Left lung (tissue), 14 donors: ENCODE data around the gene C14orf132. TPM values are rescaled to one million over a fixed set of nuclear protein-coding genes. Genes with fewer than 3 reads are reported as not detected.

ENCODE experiments used
- ATAC-seq: fragments of 200-7000 bp; cut with Tn5 transposase; one replicate; pipeline ENCODE4 v1.9.1; 2020; ENCODE audit warnings: moderate library complexity
- DNase-seq, 4 donors: peaks; one replicate each; pipeline ENCODE4 v3.0.0-alpha.2; 2013 to 2020
- H3K27ac ChIP-seq, 2 donors: fragments of 200-600 bp; sonication (generic) in 1 of 2; one replicate each; pipeline versions ENCODE4 v1.5.0 to v1.8.0; 2020 to 2021
- H3K27me3 ChIP-seq, 2 donors: fragments of 200-600 bp; sonication (generic) in 1 of 2; one replicate each; pipeline versions ENCODE4 v1.5.0 to v1.8.0; 2020 to 2021
- H3K36me3 ChIP-seq, 2 donors: fragments of 200-600 bp; sonication (generic) in 1 of 2; one replicate each; pipeline versions ENCODE4 v1.5.0 to v1.8.0; 2020 to 2021
- H3K4me1 ChIP-seq, 2 donors: fragments of 200-600 bp; one replicate each; pipeline ENCODE4 v1.8.0; 2021
- H3K4me3 ChIP-seq, 2 donors: fragments of 200-600 bp; sonication (generic) in 1 of 2; one replicate each; pipeline versions ENCODE4 v1.5.0 to v1.8.0; 2020 to 2021; ENCODE audit warnings: mild to moderate bottlenecking in 1 of 2
- H3K9me3 ChIP-seq, 2 donors: fragments of 200-600 bp; sonication (generic) in 1 of 2; one replicate each; pipeline versions ENCODE4 v1.5.0 to v1.8.0; 2020 to 2021
- intact Hi-C, 2 donors: fragments of 100-400 bp; cut with DNase I; formaldehyde crosslinking; loops; one replicate each; pipeline versions ENCODE4 v1.11.2 to v1.14.2; 2022
- long read RNA-seq, 12 donors: library from polyadenylated mRNA in 2 of 12; unstranded in 2 of 12; transcript quantifications; one replicate each; pipeline ENCODE4 v2.0.0 and lab custom pipeline, GENCODE V29; 2019 to 2026
- polyA plus RNA-seq, 6 donors: library from polyadenylated mRNA; unstranded; fragments of 120-200 nt; gene quantifications; one replicate each; pipeline ENCODE4 v1.2.1, GENCODE V29; 2013; ENCODE audit not compliant: insufficient read length in 6 of 6
- total RNA-seq, 2 donors: library from RNA; stranded (reverse); fragmentation: NEBNext Ultra II Directional; extraction: Animal tissue kit (Norgen Biotek cat#: 25700); gene quantifications; one replicate each; pipeline ENCODE4 v1.2.1, GENCODE V29; 2021
- TF ChIP-seq, protein P1 (sequence below), 2 donors: fragments of 200-600 bp; sonication (generic) in 1 of 2; IDR thresholded peaks; one replicate each; pipeline versions ENCODE4 v1.5.0 to v1.8.0; 2021; ENCODE audit warnings: antibody characterized with exemption in 2 of 2
- donor health status: DM: no; HTN: yes; CAD: no.
- donor health status: DM: no; HTN: no; CAD: no.

Gene C14orf132
- total RNA-seq (10 to 100 TPM; 23.2 to 87.8 TPM), polyA plus RNA-seq (10 to 100 TPM; 28.2 to 42.1 (median 34.0) TPM)
- long read RNA-seq, donor 1, full-length matches to known transcripts: 10 of 35 reads
- long read RNA-seq, donor 1, partial matches to known transcripts: 25 of 35 reads
- long read RNA-seq, donor 1, other reads (novel, unspliced or antisense): 0 of 35 reads
- long read RNA-seq, donor 2, full-length matches to known transcripts: 12 of 12 reads
- long read RNA-seq, donor 2, partial matches to known transcripts: 0 of 12 reads
- long read RNA-seq, donor 2, other reads (novel, unspliced or antisense): 0 of 12 reads
- long read RNA-seq, donor 3, full-length matches to known transcripts: 6 of 33 reads
- long read RNA-seq, donor 3, partial matches to known transcripts: 27 of 33 reads
- long read RNA-seq, donor 3, other reads (novel, unspliced or antisense): 0 of 33 reads
- long read RNA-seq, donor 4, full-length matches to known transcripts: 9 of 11 reads
- long read RNA-seq, donor 4, partial matches to known transcripts: 0 of 11 reads
- long read RNA-seq, donor 4, other reads (novel, unspliced or antisense): 2 of 11 reads
- long read RNA-seq, donor 5, full-length matches to known transcripts: 11 of 11 reads
- long read RNA-seq, donor 5, partial matches to known transcripts: 0 of 11 reads
- long read RNA-seq, donor 5, other reads (novel, unspliced or antisense): 0 of 11 reads
- long read RNA-seq, donor 6, full-length matches to known transcripts: 8 of 8 reads
- long read RNA-seq, donor 6, partial matches to known transcripts: 0 of 8 reads
- long read RNA-seq, donor 6, other reads (novel, unspliced or antisense): 0 of 8 reads
- long read RNA-seq, donor 7, full-length matches to known transcripts: 2 of 2 reads
- long read RNA-seq, donor 7, partial matches to known transcripts: 0 of 2 reads
- long read RNA-seq, donor 7, other reads (novel, unspliced or antisense): 0 of 2 reads
- long read RNA-seq, donor 8, full-length matches to known transcripts: 8 of 8 reads
- long read RNA-seq, donor 8, partial matches to known transcripts: 0 of 8 reads
- long read RNA-seq, donor 8, other reads (novel, unspliced or antisense): 0 of 8 reads
- long read RNA-seq, donor 9: 0 reads
- long read RNA-seq, donor 10, full-length matches to known transcripts: 3 of 4 reads
- long read RNA-seq, donor 10, partial matches to known transcripts: 0 of 4 reads
- long read RNA-seq, donor 10, other reads (novel, unspliced or antisense): 1 of 4 reads
- long read RNA-seq, donor 11: 0 reads
- long read RNA-seq, donor 12, full-length matches to known transcripts: 4 of 4 reads
- long read RNA-seq, donor 12, partial matches to known transcripts: 0 of 4 reads
- long read RNA-seq, donor 12, other reads (novel, unspliced or antisense): 0 of 4 reads

DNA sequence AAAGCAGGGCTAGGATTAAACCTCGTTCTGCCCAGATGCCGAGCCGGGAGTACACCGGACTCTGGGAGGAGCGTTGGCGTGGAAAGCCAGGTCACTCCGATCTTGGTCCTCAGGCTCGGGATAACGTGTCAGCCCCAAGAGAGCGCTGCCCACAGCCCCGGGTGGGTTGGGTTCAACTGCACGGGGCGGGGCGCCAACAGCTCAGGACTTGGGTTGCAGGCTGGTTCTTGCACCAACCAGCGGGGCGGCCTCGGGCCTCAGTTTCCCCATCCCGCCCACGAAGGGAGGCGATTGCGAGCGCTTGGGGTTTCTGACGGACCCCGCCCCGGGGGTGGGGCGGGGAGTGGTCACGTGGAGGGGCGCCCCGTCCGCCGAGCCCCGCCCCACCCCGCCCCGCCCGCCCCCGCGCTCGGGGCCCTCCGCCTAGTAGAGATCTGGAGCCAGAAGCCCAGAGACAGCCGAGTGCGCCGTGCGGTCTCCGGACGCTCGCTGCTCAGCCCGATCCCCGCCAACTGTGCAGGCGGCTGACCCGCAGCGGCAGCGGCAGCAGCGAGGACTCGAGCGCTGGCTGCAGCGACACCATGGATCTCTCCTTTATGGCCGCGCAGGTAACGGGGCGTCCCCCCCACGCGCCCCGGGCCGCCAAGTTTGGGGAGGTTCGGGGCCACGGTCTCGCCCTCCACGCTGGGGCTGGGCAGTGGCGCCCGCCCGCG is at the start of gene C14orf132:
C14orf132 (plus strand) TSS at position 443 of the 713 bp plus-strand sequence; CDS start at position 582, 139 bp downstream.
- Histone ChIP-seq H3K27ac (peak within 1 kb of the TSS; percentile 71 to 85), H3K27me3 (peaks cover 0 to 48% of the 10 kb centered on the region in 2 donors), H3K4me1 (peaks cover 11 to 16% of the 10 kb centered on the region in 2 donors), H3K36me3 (no peaks in the 10 kb centered on the region), H3K9me3 (no peaks in the 10 kb centered on the region), H3K4me3 (peak within 1 kb of the TSS; percentile 56 to 75)
- TF ChIP-seq, protein P1, sequence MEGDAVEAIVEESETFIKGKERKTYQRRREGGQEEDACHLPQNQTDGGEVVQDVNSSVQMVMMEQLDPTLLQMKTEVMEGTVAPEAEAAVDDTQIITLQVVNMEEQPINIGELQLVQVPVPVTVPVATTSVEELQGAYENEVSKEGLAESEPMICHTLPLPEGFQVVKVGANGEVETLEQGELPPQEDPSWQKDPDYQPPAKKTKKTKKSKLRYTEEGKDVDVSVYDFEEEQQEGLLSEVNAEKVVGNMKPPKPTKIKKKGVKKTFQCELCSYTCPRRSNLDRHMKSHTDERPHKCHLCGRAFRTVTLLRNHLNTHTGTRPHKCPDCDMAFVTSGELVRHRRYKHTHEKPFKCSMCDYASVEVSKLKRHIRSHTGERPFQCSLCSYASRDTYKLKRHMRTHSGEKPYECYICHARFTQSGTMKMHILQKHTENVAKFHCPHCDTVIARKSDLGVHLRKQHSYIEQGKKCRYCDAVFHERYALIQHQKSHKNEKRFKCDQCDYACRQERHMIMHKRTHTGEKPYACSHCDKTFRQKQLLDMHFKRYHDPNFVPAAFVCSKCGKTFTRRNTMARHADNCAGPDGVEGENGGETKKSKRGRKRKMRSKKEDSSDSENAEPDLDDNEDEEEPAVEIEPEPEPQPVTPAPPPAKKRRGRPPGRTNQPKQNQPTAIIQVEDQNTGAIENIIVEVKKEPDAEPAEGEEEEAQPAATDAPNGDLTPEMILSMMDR (IDR thresholded peaks at IDR 0.05): no peak
- peak in 3 of 4 donors; percentile 71 to 88 (median 74) for DNase-seq
- intact Hi-C loops: no loop called here
- peak; percentile 90 for ATAC-seq

DNA sequence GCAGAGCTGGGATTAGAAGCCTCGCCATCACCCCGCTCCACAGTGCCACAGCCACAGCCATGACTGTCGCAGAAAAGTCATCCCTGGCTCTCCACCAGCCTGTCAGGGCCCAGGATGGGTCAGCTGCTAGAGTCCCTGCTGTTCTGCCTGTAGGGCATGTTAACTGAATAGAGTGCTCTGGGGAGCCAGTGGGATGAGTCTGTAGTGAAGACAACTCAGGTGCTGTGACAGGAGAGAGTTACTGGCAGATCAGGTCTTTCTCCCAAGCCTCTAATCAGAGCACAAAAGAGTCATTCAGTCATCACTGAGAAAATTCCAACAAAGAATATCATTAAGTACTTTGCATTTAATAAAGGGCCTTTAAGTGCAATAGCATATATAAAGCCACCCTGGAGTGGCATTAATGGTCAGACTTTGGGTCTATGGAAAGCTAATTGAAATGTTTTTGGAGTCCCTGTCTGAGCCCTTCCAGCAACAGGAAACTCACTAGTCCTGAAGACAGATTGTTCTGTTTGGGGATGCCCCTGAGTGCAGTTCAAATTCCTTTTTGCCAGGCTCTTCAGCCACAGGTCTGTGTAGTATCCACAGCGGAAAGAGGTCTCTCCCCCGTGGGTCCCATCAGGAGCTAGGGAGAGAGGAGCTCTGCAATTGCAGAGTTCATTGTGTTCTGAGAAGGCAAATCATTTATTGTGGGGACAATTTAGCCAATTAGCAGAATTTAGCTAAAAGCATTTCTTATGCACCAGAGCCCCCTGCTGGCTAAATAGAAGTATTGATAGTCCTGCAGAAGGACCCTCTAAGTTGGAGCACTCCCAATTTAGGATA is 45.2 kb upstream of the C14orf132 start:
- peak in 2 of 4 donors; percentile 42 to 63 for DNase-seq
- intact Hi-C loops: no loop called here

DNA sequence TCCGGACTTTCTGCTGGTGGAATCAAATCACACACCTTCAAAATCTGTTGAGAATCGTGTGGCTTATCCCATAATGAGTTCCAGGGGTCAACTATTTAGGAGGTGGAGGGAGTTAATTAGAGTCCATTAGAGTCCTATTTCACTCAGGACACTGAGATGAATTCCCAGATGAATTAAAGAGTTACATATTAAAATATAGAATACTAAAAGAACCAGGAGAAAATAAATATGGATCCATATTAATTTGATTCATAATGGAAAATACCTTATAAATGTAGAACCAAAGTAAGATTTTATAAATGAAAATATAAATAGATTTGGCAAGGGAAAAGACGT is 44.6 kb upstream of the C14orf132 start:
- TF ChIP-seq, protein P1 (IDR thresholded peaks at IDR 0.05): no peak
- Histone ChIP-seq H3K27me3 (peaks cover 10 to 25% of the 10 kb centered on the region in 2 donors), H3K27ac (no peak overlapping the region), H3K9me3 (peaks cover 0 to 24% of the 10 kb centered on the region in 2 donors), H3K4me3 (no peak overlapping the region), H3K4me1 (no peaks in the 10 kb centered on the region), H3K36me3 (no peaks in the 10 kb centered on the region)
- ATAC-seq (no peak), DNase-seq (no peak)
- intact Hi-C loops: no loop called here

More for the DNA sequence above, 45.2 kb upstream of the C14orf132 start:
- Histone ChIP-seq H3K27me3 (peaks cover 10 to 23% of the 10 kb centered on the region in 2 donors), H3K4me1 (no peaks in the 10 kb centered on the region), H3K36me3 (no peaks in the 10 kb centered on the region), H3K4me3 (no peak overlapping the region), H3K27ac (no peak overlapping the region), H3K9me3 (peaks cover 0 to 24% of the 10 kb centered on the region in 2 donors)
- TF ChIP-seq, protein P1 (IDR thresholded peaks at IDR 0.05): peak; percentile 70 to 83
- ATAC-seq: peak; percentile 76

DNA sequence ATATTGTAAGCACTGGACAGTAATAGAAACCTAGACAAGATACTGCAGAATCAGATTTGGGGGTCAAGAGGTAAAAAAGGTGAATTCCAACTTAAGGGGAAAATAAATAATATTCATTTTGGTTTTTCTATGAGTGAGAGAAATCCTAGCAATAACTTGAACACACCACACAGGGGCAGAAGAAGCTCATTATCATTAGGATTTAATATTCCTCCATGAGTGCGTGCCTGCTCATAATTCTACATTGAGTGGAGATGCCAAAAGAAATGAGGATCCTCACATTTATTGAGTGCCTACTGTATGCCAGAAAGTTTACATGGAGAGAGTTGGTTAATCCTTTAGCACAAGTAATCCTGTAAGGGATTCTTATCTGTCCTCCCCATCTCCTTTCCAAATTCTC is 40.5 kb upstream of the C14orf132 start:
- peak in 1 of 4 donors; percentile 22 for DNase-seq
- no peaks in the 10 kb centered on the region for H3K36me3 ChIP-seq
- H3K4me3 ChIP-seq: no peak overlapping the region
- TF ChIP-seq, protein P1 (IDR thresholded peaks at IDR 0.05): peak; percentile 16 to 36
- peak; percentile 84 for ATAC-seq
- intact Hi-C loops: loop anchor here in 1 of 2 donors (5.0 kb wide), 2 partner anchors 99 to 441 kb away; no protein-coding TSS in a partner anchor
- H3K4me1 ChIP-seq: no peaks in the 10 kb centered on the region
- no peaks in the 10 kb centered on the region for H3K9me3 ChIP-seq
- peaks cover 10 to 43% of the 10 kb centered on the region in 2 donors for H3K27me3 ChIP-seq
- no peak overlapping the region for H3K27ac ChIP-seq
